Diencephalon (tissue), 1 donor: ENCODE measurements around the gene ELAPOR1. TPM values are rescaled to one million over a fixed set of nuclear protein-coding genes. Genes with fewer than 3 reads are reported as not detected.

Source experiments
- small RNA-seq: library from RNA; depleted of rRNA; stranded (forward); fragments of <200 nt; gene quantifications from one replicate; pipeline ENCODE3, GENCODE V24; 2014
- total RNA-seq: library from RNA; depleted of rRNA; stranded (reverse); fragments of >200 nt; gene quantifications from one replicate; pipeline ENCODE4 v1.2.3, GENCODE V29; 2014

The ELAPOR1 gene, protein sequence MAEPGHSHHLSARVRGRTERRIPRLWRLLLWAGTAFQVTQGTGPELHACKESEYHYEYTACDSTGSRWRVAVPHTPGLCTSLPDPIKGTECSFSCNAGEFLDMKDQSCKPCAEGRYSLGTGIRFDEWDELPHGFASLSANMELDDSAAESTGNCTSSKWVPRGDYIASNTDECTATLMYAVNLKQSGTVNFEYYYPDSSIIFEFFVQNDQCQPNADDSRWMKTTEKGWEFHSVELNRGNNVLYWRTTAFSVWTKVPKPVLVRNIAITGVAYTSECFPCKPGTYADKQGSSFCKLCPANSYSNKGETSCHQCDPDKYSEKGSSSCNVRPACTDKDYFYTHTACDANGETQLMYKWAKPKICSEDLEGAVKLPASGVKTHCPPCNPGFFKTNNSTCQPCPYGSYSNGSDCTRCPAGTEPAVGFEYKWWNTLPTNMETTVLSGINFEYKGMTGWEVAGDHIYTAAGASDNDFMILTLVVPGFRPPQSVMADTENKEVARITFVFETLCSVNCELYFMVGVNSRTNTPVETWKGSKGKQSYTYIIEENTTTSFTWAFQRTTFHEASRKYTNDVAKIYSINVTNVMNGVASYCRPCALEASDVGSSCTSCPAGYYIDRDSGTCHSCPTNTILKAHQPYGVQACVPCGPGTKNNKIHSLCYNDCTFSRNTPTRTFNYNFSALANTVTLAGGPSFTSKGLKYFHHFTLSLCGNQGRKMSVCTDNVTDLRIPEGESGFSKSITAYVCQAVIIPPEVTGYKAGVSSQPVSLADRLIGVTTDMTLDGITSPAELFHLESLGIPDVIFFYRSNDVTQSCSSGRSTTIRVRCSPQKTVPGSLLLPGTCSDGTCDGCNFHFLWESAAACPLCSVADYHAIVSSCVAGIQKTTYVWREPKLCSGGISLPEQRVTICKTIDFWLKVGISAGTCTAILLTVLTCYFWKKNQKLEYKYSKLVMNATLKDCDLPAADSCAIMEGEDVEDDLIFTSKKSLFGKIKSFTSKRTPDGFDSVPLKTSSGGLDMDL
- total RNA-seq = 13.6 TPM

GRCh38 chr1:109113590-109114341, at the start of gene ELAPOR1:
Gene ELAPOR1, plus strand, starts transcription at chr1:109114115. Its CDS starts 69 bp downstream, at chr1:109114184.

GRCh38 chr1:109075531-109076490, 38.1 kb upstream of the ELAPOR1 start, which contains the start of gene TAF13:
Gene TAF13, minus strand, starts transcription at chr1:109076003. Its CDS starts 56 bp downstream, at chr1:109075947.

DNA sequence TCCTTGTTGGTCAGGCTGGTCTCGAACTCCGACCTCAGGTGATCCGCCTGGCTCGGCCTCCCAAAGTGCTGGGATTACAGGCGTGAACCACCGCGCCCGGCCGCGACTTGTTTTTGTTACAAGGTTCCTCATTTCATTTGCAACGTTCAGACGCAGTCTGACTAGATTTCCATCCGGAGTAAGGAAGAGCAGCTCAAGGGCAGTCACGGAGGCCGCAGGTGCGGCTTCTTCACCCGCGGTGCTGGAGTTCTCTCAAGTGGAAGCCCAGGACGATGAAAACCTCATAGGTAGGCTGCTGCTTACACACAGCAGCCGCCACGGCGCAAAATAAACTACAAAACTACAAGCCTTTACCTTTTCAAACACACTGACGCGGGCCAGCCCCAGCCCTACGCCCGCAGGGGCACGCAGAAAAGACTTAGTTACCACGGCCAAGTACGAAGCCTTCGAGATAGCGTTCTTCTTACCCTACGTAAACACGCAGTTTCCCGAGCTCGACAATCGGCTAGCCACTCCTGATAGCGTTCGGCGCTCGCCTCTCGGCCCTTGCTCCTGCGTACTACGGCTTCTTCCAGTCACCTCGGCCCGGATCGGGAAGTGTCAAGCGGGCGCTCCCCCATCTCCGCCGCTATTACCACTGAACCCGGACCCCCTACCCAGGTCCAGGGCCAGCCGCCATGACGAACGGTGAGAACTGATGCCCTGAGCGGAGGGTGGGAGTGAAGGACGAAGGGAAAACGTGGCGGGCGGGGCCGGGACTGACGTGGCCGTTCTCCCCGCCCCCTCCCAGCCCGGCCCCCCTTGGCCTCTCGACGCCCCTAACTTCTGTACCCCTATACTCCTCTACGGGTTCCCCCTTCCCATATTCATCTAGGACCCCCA, 23.5 kb upstream of the ELAPOR1 start, which contains the start of gene TMEM167B:
Gene TMEM167B (plus strand): TSS at position 569 of the 882 bp plus-strand sequence. CDS start 109 bp downstream, at position 678.

Small RNA genes lying within 50 kb of the gene (small RNA-seq; reads per million reads assigned to genes)
- not detected for gene AL356488.2

Other genes starting within 250 kb of the ELAPOR1 start
- 60.4 TPM for gene GPSM2, start 237.1 kb upstream of the ELAPOR1 start, total RNA-seq
- 39.4 TPM for gene CLCC1, start 150.6 kb upstream of the ELAPOR1 start, total RNA-seq
- 195 TPM for gene WDR47, start 72.0 kb upstream of the ELAPOR1 start, total RNA-seq
- gene TAF13, start 38.1 kb upstream of the ELAPOR1 start, total RNA-seq = 79.6 TPM
- 38.3 TPM for gene TMEM167B, start 23.4 kb upstream of the ELAPOR1 start, total RNA-seq
- 136 TPM for gene SARS1, start 99.8 kb downstream of the ELAPOR1 start, total RNA-seq
- gene CELSR2, start 135.4 kb downstream of the ELAPOR1 start, total RNA-seq = 40.8 TPM
- 12.0 TPM for gene PSRC1, start 169.0 kb downstream of the ELAPOR1 start, total RNA-seq
- gene MYBPHL, start 192.9 kb downstream of the ELAPOR1 start, total RNA-seq = 0.23 TPM